ENCODE data around the gene SLC25A41. TPM values are rescaled to one million over a fixed set of nuclear protein-coding genes. Genes with fewer than 3 reads are reported as not detected.

The SLC25A41 gene
- total and polyA plus RNA-seq, 2 experiments from 2014 or later, result 1.0 to 1.7 TPM

DNA sequence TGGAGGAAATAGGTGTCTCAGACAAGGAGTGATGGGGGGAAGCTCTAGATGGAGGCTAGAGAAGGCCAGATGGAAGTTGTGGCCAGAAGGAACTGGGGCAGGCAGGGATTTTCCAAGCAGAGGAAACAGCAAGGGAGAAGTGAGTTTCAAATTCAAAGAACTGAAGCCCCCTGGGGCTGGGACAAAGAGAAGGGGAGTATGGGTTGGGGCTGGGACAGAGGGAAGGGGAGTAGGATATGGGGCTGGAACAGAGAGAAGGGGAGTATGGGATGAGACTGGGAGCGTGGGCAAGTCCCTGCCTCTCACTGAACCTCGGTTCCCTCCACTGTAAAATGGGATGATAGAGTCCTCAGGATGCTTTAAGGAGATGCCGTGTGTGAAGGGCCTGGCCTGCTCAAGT is 38.7 kb downstream of the SLC25A41 start:
- DNase-seq (ENCODE audit: low read depth in 1 of 2, low spot score in 1 of 2), result no peak
- TF ChIP-seq, protein P1, sequence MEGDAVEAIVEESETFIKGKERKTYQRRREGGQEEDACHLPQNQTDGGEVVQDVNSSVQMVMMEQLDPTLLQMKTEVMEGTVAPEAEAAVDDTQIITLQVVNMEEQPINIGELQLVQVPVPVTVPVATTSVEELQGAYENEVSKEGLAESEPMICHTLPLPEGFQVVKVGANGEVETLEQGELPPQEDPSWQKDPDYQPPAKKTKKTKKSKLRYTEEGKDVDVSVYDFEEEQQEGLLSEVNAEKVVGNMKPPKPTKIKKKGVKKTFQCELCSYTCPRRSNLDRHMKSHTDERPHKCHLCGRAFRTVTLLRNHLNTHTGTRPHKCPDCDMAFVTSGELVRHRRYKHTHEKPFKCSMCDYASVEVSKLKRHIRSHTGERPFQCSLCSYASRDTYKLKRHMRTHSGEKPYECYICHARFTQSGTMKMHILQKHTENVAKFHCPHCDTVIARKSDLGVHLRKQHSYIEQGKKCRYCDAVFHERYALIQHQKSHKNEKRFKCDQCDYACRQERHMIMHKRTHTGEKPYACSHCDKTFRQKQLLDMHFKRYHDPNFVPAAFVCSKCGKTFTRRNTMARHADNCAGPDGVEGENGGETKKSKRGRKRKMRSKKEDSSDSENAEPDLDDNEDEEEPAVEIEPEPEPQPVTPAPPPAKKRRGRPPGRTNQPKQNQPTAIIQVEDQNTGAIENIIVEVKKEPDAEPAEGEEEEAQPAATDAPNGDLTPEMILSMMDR (IDR thresholded peaks at IDR 0.05; ENCODE audit: low read depth, low read length), result no peak
- no peaks in the 10 kb centered on the region for H3K27me3 ChIP-seq
- H3K4me1 ChIP-seq (ENCODE audit: low read depth), result peaks cover 7% of the 10 kb centered on the region
- no peaks in the 10 kb centered on the region for H3K9me3 ChIP-seq (ENCODE audit: low read depth)
- no peak overlapping the region for H3K4me3 ChIP-seq
- no peak overlapping the region for H3K27ac ChIP-seq
- H3K36me3 ChIP-seq, result peaks cover 3% of the 10 kb centered on the region

DNA sequence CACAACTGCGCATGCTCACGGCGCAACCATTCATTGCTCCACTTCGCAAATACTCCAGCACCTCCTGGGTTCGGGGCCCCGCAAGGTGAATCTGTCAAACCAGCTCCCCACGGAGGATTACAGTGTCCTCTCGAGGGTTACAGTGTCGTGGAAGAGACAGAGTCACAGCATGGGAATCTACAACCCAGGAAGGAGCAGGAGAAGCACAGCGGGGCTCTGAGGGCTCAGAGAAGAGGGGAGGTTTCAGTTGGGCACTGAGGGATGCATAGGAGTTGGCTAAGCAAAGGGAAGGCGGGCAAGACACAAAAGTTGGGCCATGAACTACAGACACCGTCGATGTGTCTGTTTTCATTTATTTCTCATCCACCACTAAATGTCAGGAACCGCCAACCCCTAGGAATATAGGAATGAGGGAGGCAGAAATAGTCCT is 39.6 kb downstream of the SLC25A41 start:
- DNase-seq (ENCODE audit: low read depth in 1 of 2, low spot score in 1 of 2), result no peak
- H3K4me1 ChIP-seq (ENCODE audit: low read depth), result peaks cover 7% of the 10 kb centered on the region
- TF ChIP-seq, protein P1 (IDR thresholded peaks at IDR 0.05; ENCODE audit: low read depth, low read length), result no peak
- peak overlapping the region; percentile 93 for H3K27ac ChIP-seq
- H3K4me3 ChIP-seq, result peak overlapping the region; percentile 80
- peaks cover 7% of the 10 kb centered on the region for H3K36me3 ChIP-seq
- H3K27me3 ChIP-seq, result no peaks in the 10 kb centered on the region
- H3K9me3 ChIP-seq (ENCODE audit: low read depth), result no peaks in the 10 kb centered on the region

DNA sequence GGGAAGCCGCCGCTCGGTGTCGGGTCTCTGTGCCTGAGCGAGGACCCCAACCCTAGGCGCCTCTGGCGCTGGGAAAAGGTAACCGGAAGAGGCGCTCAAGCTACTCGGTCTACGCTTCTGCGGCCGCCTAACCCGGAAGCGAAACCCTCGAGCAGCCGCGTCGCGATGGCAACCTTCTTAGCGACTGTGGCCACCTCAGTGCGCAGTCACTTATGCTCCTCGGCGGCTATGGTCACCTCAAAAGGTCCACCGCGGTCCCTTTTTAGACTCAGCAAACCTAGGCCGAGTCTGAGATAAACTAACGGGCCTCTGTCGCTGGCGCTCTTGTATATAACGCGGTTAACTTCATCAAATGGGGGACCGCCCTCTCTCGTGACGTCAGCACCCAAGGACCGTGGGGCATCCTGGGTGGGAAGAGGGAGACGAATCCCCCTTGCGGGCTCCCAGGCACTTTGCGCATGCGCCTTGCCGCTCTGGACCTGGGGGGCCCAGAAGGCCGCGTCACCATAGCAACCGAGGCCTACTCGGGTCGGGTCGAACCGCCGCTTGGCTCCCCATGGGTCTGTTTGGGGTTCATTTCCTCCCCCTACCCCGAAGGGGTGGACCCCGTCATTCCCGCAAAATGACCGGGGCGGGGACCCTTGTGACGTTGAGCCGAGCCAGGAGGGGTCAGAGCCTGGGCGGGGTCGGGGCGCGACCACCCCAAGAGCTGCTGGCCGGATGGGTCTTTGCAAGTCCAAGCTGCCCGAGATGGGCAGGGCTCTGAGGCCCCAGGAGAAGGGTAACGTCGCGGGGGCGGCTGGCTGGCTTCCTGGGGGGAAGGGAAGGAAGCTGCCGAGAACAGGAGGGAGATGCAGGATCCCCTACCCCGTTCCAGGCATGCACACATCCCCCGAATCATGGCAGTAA is 40.2 kb downstream of the SLC25A41 start, which contains the start of gene GTF2F1:
Gene GTF2F1, minus strand, starts transcription at position 91 of the 909 bp plus-strand sequence. CDS start 169 bp downstream, outside the sequence.
- H3K36me3 ChIP-seq, result peaks cover 12% of the 10 kb centered on the region
- TF ChIP-seq, protein P1 (IDR thresholded peaks at IDR 0.05; ENCODE audit: low read depth, low read length), result no peak
- H3K4me1 ChIP-seq (ENCODE audit: low read depth), result peaks cover 7% of the 10 kb centered on the region
- DNase-seq (ENCODE audit: low read depth in 1 of 2, low spot score in 1 of 2), result peak; percentile 97 to 98
- H3K9me3 ChIP-seq (ENCODE audit: low read depth), result no peaks in the 10 kb centered on the region
- H3K27me3 ChIP-seq, result no peaks in the 10 kb centered on the region
- H3K27ac ChIP-seq, result peak within 1 kb of the TSS; percentile 93
- H3K4me3 ChIP-seq, result peak within 1 kb of the TSS; percentile 80

DNA sequence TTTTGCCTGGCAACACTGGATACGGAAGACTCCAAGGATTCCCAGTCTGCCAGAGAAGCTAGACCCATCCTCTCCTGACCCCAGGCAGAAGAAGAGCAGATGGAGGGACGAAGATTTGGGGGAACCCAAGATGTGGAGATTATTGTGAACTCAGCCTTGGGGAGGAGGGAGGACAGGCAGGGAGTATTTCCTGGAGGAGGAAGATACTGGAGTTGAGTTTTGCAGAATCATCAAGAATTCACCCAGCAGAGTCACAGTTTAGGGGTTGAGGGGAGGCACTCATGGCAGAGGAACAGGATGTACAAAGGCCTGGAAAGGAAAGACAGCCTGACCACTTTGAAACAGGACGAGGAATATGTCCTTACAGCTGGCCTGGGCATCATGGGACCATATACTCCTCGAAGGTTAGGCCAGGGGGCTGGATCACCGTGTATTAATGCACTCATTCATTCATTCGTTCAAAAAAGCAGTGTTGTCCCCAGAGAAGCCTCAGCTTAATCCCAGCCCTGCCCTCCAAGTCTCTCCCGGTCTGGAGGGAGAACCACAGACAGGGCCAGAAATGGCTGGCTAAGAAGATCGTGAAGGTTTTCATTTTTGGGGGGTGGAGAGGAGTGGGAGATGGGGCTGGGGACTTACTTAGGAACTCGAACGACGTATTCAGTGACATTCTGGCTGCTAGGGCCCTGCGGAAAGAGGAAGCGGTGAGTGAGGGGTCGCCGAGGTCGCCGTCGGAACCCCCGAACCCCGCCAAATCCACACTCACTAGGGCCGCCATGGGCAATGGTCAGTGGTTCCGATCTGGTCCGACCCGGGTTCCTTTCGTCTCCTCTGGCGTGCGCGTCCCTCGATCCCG is 41.1 kb downstream of the SLC25A41 start:
- no peak for DNase-seq (ENCODE audit: low read depth in 1 of 2, low spot score in 1 of 2)
- peak overlapping the region; percentile 93 for H3K27ac ChIP-seq
- H3K27me3 ChIP-seq, result no peaks in the 10 kb centered on the region
- TF ChIP-seq, protein P1 (IDR thresholded peaks at IDR 0.05; ENCODE audit: low read depth, low read length), result no peak
- no peaks in the 10 kb centered on the region for H3K9me3 ChIP-seq (ENCODE audit: low read depth)
- peak overlapping the region; percentile 80 for H3K4me3 ChIP-seq
- peaks cover 19% of the 10 kb centered on the region for H3K36me3 ChIP-seq
- peaks cover 7% of the 10 kb centered on the region for H3K4me1 ChIP-seq (ENCODE audit: low read depth)

DNA sequence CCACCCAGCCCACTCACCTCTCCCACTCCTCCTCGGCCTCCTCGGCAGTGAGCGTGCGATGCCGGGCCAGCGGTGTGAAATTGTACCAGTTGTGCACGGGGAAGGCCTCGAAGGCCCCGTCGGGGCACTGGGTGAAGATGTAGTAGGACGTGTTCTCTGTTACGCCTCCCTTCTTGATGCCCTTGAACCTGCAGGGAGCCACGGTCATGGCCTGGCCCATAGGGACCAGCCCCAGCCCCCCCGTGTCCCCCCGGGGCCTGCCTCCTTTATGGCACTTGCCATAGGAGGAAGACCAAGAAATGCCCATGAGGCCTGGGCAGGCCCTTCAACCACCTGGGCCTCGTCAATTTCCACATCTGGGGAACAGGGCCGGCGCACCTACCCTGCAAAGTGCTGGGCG is 46.2 kb downstream of the SLC25A41 start:
- Histone ChIP-seq H3K27me3 (no peaks in the 10 kb centered on the region), H3K36me3 (peaks cover 47% of the 10 kb centered on the region)
- no peak for DNase-seq (ENCODE audit: low read depth in 1 of 2, low spot score in 1 of 2)

More for the DNA sequence above, 46.2 kb downstream of the SLC25A41 start:
- TF ChIP-seq, protein P1 (IDR thresholded peaks at IDR 0.05; ENCODE audit: low read depth, low read length), result no peak
- Histone ChIP-seq H3K9me3 (ENCODE audit: low read depth) (no peaks in the 10 kb centered on the region), H3K4me3 (no peak overlapping the region), H3K27ac (no peak overlapping the region), H3K4me1 (ENCODE audit: low read depth) (peaks cover 6% of the 10 kb centered on the region)
